PFSK-1 (cell line): ENCODE measurements around the gene LSAMP.

ENCODE experiments used
- FOXP2 ChIP-seq: optimal IDR thresholded peaks from 2 replicates; pipeline ENCODE3; 2011; ENCODE audit warnings: borderline replicate concordance, control low read depth, inconsistent platforms; ENCODE audit not compliant: insufficient read depth; ENCODE audit errors: extremely low read length, extremely low read depth
- POLR2AphosphoS5 ChIP-seq: IDR thresholded peaks from 2 replicates; pipeline ENCODE4 v1.6.1; 2012; ENCODE audit warnings: low read depth, mild to moderate bottlenecking, control low read depth, low read length, moderate library complexity
- REST ChIP-seq, 2 experiments: IDR thresholded peaks; 2 replicates each; pipeline versions ENCODE4 v1.6.1 to v1.8.0; 2011 to 2012; ENCODE audit warnings: low read depth in 2 of 2, low read length in 2 of 2, control low read depth in 1 of 2, inconsistent platforms in 1 of 2, mild to moderate bottlenecking in 1 of 2, moderate library complexity in 1 of 2; ENCODE audit not compliant: insufficient read depth in 1 of 2
- SIN3A ChIP-seq: IDR thresholded peaks from 2 replicates; pipeline ENCODE4 v1.6.1; 2012; ENCODE audit warnings: mild to moderate bottlenecking, low read length, moderate library complexity, borderline replicate concordance; ENCODE audit not compliant: insufficient read depth
- TAF1 ChIP-seq: IDR thresholded peaks from 2 replicates; pipeline ENCODE4 v1.6.1; 2012; ENCODE audit warnings: low read length, control low read depth, borderline replicate concordance; ENCODE audit not compliant: insufficient read depth

Gene LSAMP

GRCh38 chr3:115825046-115825445 is 620.2 kb downstream of the LSAMP start:
- TF ChIP-seq FOXP2 (no peak), POLR2AphosphoS5 (no peak), SIN3A (no peak)

DNA sequence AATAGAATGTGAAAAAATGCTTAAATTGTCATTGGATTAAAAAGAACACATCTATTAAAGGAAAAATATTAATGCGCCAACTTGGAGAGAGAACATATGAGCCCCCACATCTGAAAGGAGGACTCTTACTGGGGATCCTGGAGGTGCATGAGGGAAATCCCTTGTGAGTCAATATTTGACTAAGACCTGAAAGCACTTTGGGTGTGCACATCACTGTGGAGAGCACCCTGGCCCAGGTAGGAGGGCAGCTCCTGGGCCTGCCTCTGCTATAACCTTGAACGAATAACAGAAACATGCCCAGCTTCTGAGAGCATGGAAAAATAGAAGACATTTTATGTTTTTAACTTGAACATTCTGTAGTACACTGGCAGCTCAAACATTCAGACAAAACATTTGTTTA is 622.2 kb downstream of the LSAMP start:
- TF ChIP-seq POLR2AphosphoS5 (no peak), TAF1 (no peak), SIN3A (no peak), REST (IDR thresholded peaks at IDR 0.05; ENCODE audit: insufficient read depth in 1 of 2, low read depth in 2 of 2, low read length in 2 of 2) (no peak), FOXP2 (no peak)

DNA sequence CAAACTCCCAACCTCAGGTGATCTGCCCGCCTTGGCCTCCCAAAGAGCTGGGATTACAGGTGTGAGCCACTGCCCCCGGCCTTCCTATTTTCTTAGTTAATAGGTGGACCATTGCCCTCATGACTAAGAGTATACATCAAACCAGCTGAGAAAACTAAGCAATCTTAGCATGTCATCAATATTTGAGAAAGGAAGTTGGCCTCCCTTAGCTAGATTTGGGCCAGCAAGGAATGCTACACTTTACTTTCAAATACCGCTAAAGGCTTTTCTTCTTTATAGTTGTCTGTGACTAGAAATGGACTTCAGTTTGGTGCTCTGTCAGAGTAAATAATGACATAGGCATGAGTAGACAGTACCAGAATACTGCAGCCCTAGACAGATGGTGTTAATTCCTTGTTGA is 622.7 kb downstream of the LSAMP start:
- TF ChIP-seq POLR2AphosphoS5 = no peak
- no peak for TF ChIP-seq SIN3A
- no peak for TF ChIP-seq REST (IDR thresholded peaks at IDR 0.05; ENCODE audit: insufficient read depth in 1 of 2, low read depth in 2 of 2, low read length in 2 of 2)
- no peak for TF ChIP-seq TAF1
- no peak for TF ChIP-seq FOXP2

DNA sequence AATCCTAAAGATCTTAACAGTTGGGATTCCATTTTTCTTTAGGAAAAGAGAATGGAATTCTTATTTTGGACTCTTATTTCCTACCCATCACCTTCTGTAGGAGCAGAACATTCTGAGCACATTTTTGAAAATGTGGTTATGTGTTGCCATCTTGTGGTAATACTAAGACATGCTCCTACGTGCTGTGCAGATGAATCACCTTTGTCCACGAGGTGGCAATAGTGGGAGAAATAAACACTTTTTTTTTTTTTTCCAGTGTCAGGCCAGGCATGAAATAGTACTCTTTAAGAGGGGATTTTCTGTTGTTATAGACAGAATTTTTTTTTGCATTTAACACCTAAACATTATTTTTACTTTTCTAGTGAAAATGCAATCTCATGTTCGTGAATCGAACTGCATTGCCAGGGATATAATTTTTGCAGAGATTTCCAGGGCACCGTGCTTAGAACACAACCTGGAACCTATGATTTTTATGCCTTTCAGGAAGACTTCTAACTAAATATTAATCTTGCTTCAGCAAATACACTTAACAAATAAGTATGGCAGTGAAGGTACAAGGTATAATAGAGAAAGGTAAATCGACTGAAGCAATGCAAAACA is 625.4 kb downstream of the LSAMP start:
- TF ChIP-seq TAF1 (no peak), FOXP2 (no peak), POLR2AphosphoS5 (no peak), SIN3A (no peak), REST (IDR thresholded peaks at IDR 0.05; ENCODE audit: insufficient read depth in 1 of 2, low read depth in 2 of 2, low read length in 2 of 2) (no peak)

DNA sequence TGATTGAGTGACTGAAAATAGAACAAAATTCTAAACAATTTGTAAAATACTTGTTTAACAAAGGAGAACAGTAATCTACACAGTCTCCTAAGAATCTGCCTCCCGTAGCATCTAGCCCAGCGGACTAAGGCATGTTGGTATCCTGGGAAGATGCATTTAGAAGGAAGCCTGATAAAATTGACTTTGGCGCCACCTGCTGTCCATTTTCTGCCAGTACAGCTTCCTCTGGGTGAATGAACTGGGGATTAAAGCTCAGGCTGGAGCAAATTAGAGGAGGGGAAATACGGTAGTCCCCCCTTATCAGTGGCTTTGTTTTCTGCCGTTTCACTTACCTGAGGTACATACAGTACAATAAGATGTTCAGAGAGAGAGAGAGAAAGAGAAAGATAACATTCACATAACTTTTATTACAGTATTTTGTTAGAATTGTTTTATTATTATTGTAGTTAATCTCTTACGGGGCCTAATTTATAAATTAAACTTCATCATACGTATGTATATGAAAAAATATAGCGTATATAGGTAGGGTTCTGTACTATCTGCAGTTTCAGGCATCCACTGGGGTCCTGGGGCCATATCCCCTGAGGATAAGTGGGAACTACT is 630.4 kb downstream of the LSAMP start:
- TF ChIP-seq TAF1 = no peak
- TF ChIP-seq POLR2AphosphoS5 = no peak
- no peak for TF ChIP-seq REST (IDR thresholded peaks at IDR 0.05; ENCODE audit: insufficient read depth in 1 of 2, low read depth in 2 of 2, low read length in 2 of 2)
- no peak for TF ChIP-seq FOXP2
- TF ChIP-seq SIN3A = no peak
